Spleen (tissue), 11 donors: Measurements from ENCODE around the gene HTR3B. TPM values are rescaled to one million over a fixed set of nuclear protein-coding genes. Genes with fewer than 3 reads are reported as not detected.
"Not testable (repeated sequence)": the region's sequence is repeated elsewhere in the genome, so short reads cannot be mapped to it uniquely, and the experiment has no call there.

Source experiments
- DNase-seq: peaks from one replicate; pipeline ENCODE4 v3.0.0-alpha.2; 2020
- H3K27ac ChIP-seq, 8 donors: fragments of 200-600 bp; sonication (generic) in 7 of 8; 1 replicate in 4 of 8; 2 replicates in 4 of 8; pipeline versions ENCODE4 v1.5.0 to v1.8.0; 2016 to 2021; ENCODE audit warnings: inconsistent platforms in 4 of 8, mild to moderate bottlenecking in 4 of 8, moderate library complexity in 1 of 8
- H3K27me3 ChIP-seq, 7 donors: fragments of 200-600 bp; sonication (generic) in 6 of 7; replicated peaks in 1 of 7; 1 replicate in 4 of 7; 2 replicates in 3 of 7; pipeline versions ENCODE4 v1.5.0 to v1.8.0; 2016 to 2021; ENCODE audit warnings: inconsistent platforms in 3 of 7, mild to moderate bottlenecking in 1 of 7
- H3K36me3 ChIP-seq, 6 donors: fragments of 200-600 bp; sonication (generic) in 5 of 6; 1 replicate in 4 of 6; 2 replicates in 2 of 6; pipeline versions ENCODE4 v1.5.0 to v1.8.0; 2016 to 2021; ENCODE audit warnings: inconsistent platforms in 2 of 6
- H3K4me1 ChIP-seq, 6 donors: fragments of 200-600 bp; sonication (generic) in 5 of 6; 1 replicate in 3 of 6; 2 replicates in 3 of 6; pipeline versions ENCODE4 v1.5.0 to v1.8.0; 2016 to 2021; ENCODE audit warnings: inconsistent platforms in 3 of 6
- H3K4me3 ChIP-seq, 8 donors: fragments of 200-600 bp; sonication (generic) in 7 of 8; 1 replicate in 4 of 8; 2 replicates in 4 of 8; pipeline versions ENCODE4 v1.5.0 to v1.8.0; 2016 to 2021; ENCODE audit warnings: inconsistent platforms in 4 of 8, mild to moderate bottlenecking in 4 of 8, moderate library complexity in 2 of 8
- H3K9me3 ChIP-seq, 8 donors: fragments of 200-600 bp; sonication (generic) in 7 of 8; 1 replicate in 4 of 8; 2 replicates in 4 of 8; pipeline versions ENCODE4 v1.5.0 to v1.8.0; 2016 to 2021; ENCODE audit warnings: inconsistent platforms in 4 of 8
- POLR2A ChIP-seq, 3 donors: fragments of 450-650 bp; IDR thresholded peaks; one replicate each; pipeline ENCODE4 v1.5.1; 2017; ENCODE audit warnings: antibody characterized with exemption in 3 of 3, mild to moderate bottlenecking in 1 of 3
- POLR2AphosphoS5 ChIP-seq, 3 donors: sonication (generic); formaldehyde crosslinking; IDR thresholded peaks; one replicate each; pipeline ENCODE4 v1.5.1; 2017; ENCODE audit warnings: antibody characterized with exemption in 3 of 3
- WGBS, 5 donors: extraction: QIAGEN DNeasy Blood & Tissue Kit in 3 of 5; methylation state at CpG; one replicate each; pipeline versions ENCODE4 v1.1.5 to v1.1.7; 2013 to 2018; 5-methylcytosine and 5-hydroxymethylcytosine counted together
- intact Hi-C: fragments of 100-400 bp; cut with DNase I; formaldehyde crosslinking; loops from one replicate; pipeline ENCODE4 v1.15.0; 2023; ENCODE audit warnings: low total_unique reads
- polyA plus RNA-seq, 3 donors: library from polyadenylated mRNA; stranded (reverse); fragments of 200-250 nt; gene quantifications; one replicate each; pipeline ENCODE4 v1.2.1, GENCODE V29; 2013
- total RNA-seq, 7 donors: library from RNA; depleted of rRNA in 3 of 7; stranded (reverse); fragments of >200 nt in 3 of 7; fragmentation: NEBNext Ultra II Directional in 4 of 7; extraction: Animal tissue kit (Norgen Biotek cat#: 25700) in 4 of 7; gene quantifications; one replicate each; pipeline versions ENCODE4 v1.1.0 to v1.2.1, GENCODE V29; 2016 to 2021
- TF ChIP-seq, protein P1 (sequence below), 11 experiments: fragments of 200-600 bp in 7 of 11; fragments of 450-650 bp in 4 of 11; sonication (generic) in 4 of 11; IDR thresholded peaks in 8 of 11; conservative IDR thresholded peaks in 3 of 11; 1 replicate in 7 of 11; 2 replicates in 4 of 11; pipeline versions ENCODE4 v1.4.0 to v1.8.0; 2016 to 2021; ENCODE audit warnings: antibody characterized with exemption in 11 of 11, inconsistent platforms in 4 of 11, mild to moderate bottlenecking in 1 of 11
- donor health status: healthy with polysubstance abuse.
- donor health status: DM: no; HTN: no; CAD: no; lungs with moderate emphysema.
- donor health status: DM: no; HTN: no; CAD: no.
- donor health status: Bipolar disorder and iron deficiency.
- donor health status: healthy.
- donor health status: DM: no; HTN: no; CAD: no.
- donor health status: DM: yes; HTN: yes; CAD: no.

HTR3B gene
- total and polyA plus RNA-seq, 10 donors, result not detected

DNA sequence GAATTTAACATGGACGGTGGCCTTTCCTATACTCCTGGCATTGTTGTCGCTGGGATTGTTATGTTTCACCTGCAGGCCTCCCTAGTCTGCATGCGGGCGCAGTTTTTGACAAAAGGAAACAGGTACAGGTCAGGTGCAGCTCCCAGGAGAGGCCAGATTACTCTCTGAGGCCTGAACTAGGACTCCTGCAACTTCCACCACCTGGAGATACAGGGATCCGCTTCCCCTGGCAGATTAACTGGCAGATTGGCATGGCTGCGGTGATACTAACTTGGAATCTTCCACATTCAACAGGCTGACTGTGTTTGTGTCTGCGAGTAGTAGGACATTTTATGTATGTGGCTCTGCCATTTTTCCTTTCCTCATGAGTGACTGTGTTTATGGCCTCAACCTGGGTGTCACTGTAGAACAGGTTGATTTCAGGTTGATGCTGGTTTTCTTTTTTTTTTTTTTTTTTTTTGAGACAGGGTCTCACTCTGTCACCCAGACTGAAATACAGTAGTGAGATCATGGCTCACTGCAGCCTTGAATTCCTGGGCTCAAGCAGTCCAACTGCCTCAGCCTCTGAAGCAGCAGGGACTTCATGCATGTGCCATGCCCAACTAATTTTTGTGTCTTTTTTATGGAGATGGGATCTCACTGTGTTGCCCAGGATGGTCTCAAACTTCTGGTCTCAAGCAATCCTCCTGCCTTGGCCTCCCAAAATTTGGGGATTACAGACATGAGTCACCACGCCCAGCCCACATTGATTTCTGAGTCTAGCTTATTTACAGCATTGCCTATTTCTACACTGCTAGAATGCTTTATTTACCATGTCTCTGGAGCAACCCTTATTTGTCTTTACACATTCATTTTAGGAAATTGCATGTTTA is 27.6 kb upstream of the HTR3B start:
- Histone ChIP-seq H3K9me3 (no peaks in the 10 kb centered on the region), H3K4me1 (peaks cover 4 to 52% (median 31%) of the 10 kb centered on the region in 6 donors), H3K36me3 (no peaks in the 10 kb centered on the region), H3K27me3 (no peaks in the 10 kb centered on the region), H3K27ac (peak overlapping the region in 1 of 8 donors; percentile 94), H3K4me3 (peak overlapping the region in 1 of 8 donors; percentile 94)
- intact Hi-C loops, result no loop called here
- 96 to 98% (median 97%) methylated on average over 8 of the region's 8 CpGs for WGBS, 5 donors
- DNase-seq, result no peak
- TF ChIP-seq, protein P1, sequence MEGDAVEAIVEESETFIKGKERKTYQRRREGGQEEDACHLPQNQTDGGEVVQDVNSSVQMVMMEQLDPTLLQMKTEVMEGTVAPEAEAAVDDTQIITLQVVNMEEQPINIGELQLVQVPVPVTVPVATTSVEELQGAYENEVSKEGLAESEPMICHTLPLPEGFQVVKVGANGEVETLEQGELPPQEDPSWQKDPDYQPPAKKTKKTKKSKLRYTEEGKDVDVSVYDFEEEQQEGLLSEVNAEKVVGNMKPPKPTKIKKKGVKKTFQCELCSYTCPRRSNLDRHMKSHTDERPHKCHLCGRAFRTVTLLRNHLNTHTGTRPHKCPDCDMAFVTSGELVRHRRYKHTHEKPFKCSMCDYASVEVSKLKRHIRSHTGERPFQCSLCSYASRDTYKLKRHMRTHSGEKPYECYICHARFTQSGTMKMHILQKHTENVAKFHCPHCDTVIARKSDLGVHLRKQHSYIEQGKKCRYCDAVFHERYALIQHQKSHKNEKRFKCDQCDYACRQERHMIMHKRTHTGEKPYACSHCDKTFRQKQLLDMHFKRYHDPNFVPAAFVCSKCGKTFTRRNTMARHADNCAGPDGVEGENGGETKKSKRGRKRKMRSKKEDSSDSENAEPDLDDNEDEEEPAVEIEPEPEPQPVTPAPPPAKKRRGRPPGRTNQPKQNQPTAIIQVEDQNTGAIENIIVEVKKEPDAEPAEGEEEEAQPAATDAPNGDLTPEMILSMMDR (IDR thresholded peaks at IDR 0.05 in 8 of 11, conservative IDR thresholded peaks at IDR 0.05 in 3 of 11), result no peak

DNA sequence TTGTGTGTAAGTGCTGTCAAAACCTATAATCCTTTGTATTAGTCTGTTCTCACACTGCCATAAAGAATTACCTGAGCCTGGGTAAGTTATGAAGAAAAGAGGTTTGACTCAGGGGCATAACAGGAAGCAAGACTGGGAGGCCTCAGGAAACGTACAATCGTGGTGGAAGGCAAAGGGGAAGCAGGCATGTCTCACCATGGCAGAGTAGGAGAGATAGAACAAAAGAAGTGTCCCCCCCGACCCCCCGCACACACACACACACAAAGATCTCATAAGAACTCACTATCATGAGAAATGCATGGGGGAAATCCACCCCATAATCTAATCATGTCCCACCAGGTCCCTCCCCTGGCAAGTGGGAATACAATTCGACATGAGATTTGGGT is 26.9 kb upstream of the HTR3B start:
- Histone ChIP-seq H3K4me3 (no peak overlapping the region), H3K27ac (no peak overlapping the region), H3K27me3 (no peaks in the 10 kb centered on the region), H3K4me1 (peaks cover 4 to 46% (median 26%) of the 10 kb centered on the region in 6 donors), H3K9me3 (no peaks in the 10 kb centered on the region), H3K36me3 (no peaks in the 10 kb centered on the region)
- 32 to 49% (median 43%) methylated on average over 5 of the region's 5 CpGs for WGBS, 5 donors
- TF ChIP-seq POLR2AphosphoS5 (IDR thresholded peaks at IDR 0.05) (no peak), POLR2A (IDR thresholded peaks at IDR 0.05) (no peak)
- TF ChIP-seq, protein P1 (IDR thresholded peaks at IDR 0.05 in 8 of 11, conservative IDR thresholded peaks at IDR 0.05 in 3 of 11), result no peak
- intact Hi-C loops, result no loop called here
- DNase-seq, result no peak

DNA sequence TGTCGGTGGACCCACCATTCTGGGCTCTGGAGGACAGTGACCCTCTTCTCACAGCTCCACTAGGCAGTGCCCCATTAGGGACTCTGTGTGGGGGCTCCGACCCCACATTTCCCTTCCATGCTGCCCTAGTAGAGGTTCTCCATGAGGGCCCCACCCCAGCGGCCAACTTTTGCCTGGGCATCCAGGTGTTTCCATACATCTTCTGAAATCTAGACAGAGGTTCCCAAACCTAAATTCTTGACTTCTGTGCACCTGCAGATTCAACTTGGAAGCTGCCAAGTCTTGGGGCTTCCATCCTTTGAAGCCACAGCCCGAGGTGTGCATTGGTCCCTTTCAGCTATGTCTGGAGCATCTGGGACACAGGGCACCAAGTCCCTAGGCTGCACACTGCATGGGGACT is 25.1 kb upstream of the HTR3B start:
- H3K9me3 ChIP-seq, H3K36me3 ChIP-seq, DNase-seq, H3K27ac ChIP-seq, H3K4me3 ChIP-seq, intact Hi-C loops, H3K27me3 ChIP-seq: not testable (repeated sequence)
- H3K4me1 ChIP-seq, result peaks cover under 1 to 28% (median 9%) of the 10 kb centered on the region in 6 donors
- 87 to 100% (median 93%) methylated on average over 4 of the region's 4 CpGs for WGBS, 5 donors

DNA sequence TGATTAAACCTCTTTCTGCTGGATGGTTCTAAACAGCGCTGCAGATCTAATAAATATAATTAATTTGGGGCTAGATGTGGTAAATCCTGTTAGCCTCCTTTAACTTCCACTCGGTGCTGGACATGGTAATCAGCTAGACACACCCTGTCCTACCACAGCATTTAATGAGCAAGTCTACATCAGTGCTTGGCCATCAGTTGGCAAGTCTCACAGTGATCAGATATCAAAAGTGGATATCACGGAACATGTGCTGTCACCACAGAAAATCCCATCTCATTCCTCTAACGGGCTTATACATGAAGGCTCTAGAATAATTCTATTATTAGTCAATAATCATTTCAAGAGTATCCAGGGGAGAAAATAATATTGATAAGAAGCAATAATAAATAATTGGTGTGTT is 23.6 kb upstream of the HTR3B start:
- WGBS, 5 donors, result 84 to 89% (median 88%) methylated on average over 4 of the region's 4 CpGs
- Histone ChIP-seq H3K27ac (no peak overlapping the region), H3K27me3 (no peaks in the 10 kb centered on the region), H3K9me3 (no peaks in the 10 kb centered on the region), H3K4me3 (no peak overlapping the region), H3K4me1 (peaks cover 0 to 18% (median 4%) of the 10 kb centered on the region in 6 donors), H3K36me3 (no peaks in the 10 kb centered on the region)
- no peak for DNase-seq
- TF ChIP-seq, protein P1 (IDR thresholded peaks at IDR 0.05 in 8 of 11, conservative IDR thresholded peaks at IDR 0.05 in 3 of 11), result no peak
- no peak for TF ChIP-seq POLR2AphosphoS5 (IDR thresholded peaks at IDR 0.05)
- no peak for TF ChIP-seq POLR2A (IDR thresholded peaks at IDR 0.05)
- intact Hi-C loops, result no loop called here
